Testis (tissue), 3 donors: Measurements from ENCODE around the gene FAM163B. TPM values are rescaled to one million over a fixed set of nuclear protein-coding genes. Genes with fewer than 3 reads are reported as not detected.

ENCODE experiments used
- DNase-seq: peaks from one replicate; pipeline ENCODE4 v3.0.0-alpha.2; 2019
- H3K27ac ChIP-seq, 2 donors: fragments of 200-600 bp; sonication (generic); one replicate each; pipeline ENCODE4 v1.5.1; 2019
- H3K27me3 ChIP-seq: fragments of 200-600 bp; sonication (generic); one replicate; pipeline ENCODE4 v1.5.1; 2019
- H3K36me3 ChIP-seq: fragments of 200-600 bp; sonication (generic); one replicate; pipeline ENCODE4 v1.5.1; 2017; ENCODE audit warnings: low read depth; ENCODE audit errors: missing control alignments
- H3K4me1 ChIP-seq: fragments of 200-600 bp; sonication (generic); one replicate; pipeline ENCODE4 v1.5.1; 2019
- H3K4me3 ChIP-seq, 2 donors: fragments of 200-600 bp; sonication (generic); one replicate each; pipeline ENCODE4 v1.5.1; 2017 to 2019
- H3K9me3 ChIP-seq: fragments of 200-600 bp; sonication (generic); one replicate; pipeline ENCODE4 v1.5.1; 2017
- POLR2A ChIP-seq: fragments of 450-650 bp; IDR thresholded peaks from one replicate; pipeline ENCODE4 v1.6.1; 2017; ENCODE audit warnings: antibody characterized with exemption, mild to moderate bottlenecking, moderate library complexity
- WGBS, 2 donors: methylation state at CpG; one replicate each; pipeline ENCODE4 v1.1.5; 2018; 5-methylcytosine and 5-hydroxymethylcytosine counted together
- intact Hi-C: fragments of 100-400 bp; cut with DNase I; formaldehyde crosslinking; loops from one replicate; pipeline ENCODE4 v1.15.1; 2023; ENCODE audit warnings: low total_unique reads
- polyA plus RNA-seq: library from polyadenylated mRNA; stranded (reverse); fragments of 350-450 nt; fragmentation: Illumina TruSeq; extraction: RNeasy Lipid Tissue Mini Kit (QIAGEN cat#74804); gene quantifications from one replicate; pipeline ENCODE4 v1.2.3, GENCODE V29; 2014; ENCODE audit warnings: low read depth, low replicate concordance; ENCODE audit not compliant: insufficient read depth
- total RNA-seq, 2 donors: library from RNA; depleted of rRNA; stranded (reverse); fragments of >200 nt; gene quantifications; one replicate each; pipeline ENCODE4 v1.2.3, GENCODE V29; 2016
- TF ChIP-seq, protein P1 (sequence below), 3 experiments: fragments of 450-650 bp in 2 of 3; fragments of 200-600 bp in 1 of 3; sonication (generic) in 1 of 3; IDR thresholded peaks; one replicate each; pipeline ENCODE4 v1.5.1; 2016 to 2019; ENCODE audit warnings: antibody characterized with exemption in 3 of 3, mild to moderate bottlenecking in 2 of 3, moderate library complexity in 1 of 3

Gene FAM163B
- total and polyA plus RNA-seq, 3 donors from 2014 or later: 2.2 to 3.8 (median 2.8) TPM

DNA sequence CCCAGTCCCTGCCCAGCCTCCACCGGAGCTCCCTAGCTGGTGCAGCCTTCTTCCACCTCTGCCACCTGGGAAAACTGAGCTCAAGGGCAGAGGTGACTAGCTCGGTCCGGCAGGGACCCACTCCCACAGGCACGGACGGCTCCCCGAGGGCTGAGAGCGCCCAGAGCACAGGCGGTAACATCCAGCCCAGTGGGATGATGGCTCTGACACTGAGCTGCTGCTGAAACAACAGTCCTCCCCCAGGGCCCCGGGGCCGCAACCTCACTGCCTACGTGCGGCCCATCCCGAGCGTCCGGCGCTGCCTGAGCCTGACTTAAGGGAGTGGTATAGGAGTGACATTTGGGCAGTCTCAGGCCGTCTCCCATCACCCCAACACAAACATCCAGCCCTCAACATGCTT lies 3.7 kb downstream of the FAM163B start:
- WGBS, 2 donors: 89 to 95% methylated on average over 4 to 17 of the region's 17 CpGs
- no peak for DNase-seq
- H3K36me3 ChIP-seq: no peaks in the 10 kb centered on the region
- no peak overlapping the region for H3K27ac ChIP-seq
- peaks cover 2% of the 10 kb centered on the region for H3K4me1 ChIP-seq
- H3K4me3 ChIP-seq: no peak overlapping the region
- intact Hi-C loops: no loop called here
- TF ChIP-seq POLR2A: no peak
- TF ChIP-seq, protein P1, sequence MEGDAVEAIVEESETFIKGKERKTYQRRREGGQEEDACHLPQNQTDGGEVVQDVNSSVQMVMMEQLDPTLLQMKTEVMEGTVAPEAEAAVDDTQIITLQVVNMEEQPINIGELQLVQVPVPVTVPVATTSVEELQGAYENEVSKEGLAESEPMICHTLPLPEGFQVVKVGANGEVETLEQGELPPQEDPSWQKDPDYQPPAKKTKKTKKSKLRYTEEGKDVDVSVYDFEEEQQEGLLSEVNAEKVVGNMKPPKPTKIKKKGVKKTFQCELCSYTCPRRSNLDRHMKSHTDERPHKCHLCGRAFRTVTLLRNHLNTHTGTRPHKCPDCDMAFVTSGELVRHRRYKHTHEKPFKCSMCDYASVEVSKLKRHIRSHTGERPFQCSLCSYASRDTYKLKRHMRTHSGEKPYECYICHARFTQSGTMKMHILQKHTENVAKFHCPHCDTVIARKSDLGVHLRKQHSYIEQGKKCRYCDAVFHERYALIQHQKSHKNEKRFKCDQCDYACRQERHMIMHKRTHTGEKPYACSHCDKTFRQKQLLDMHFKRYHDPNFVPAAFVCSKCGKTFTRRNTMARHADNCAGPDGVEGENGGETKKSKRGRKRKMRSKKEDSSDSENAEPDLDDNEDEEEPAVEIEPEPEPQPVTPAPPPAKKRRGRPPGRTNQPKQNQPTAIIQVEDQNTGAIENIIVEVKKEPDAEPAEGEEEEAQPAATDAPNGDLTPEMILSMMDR (IDR thresholded peaks at IDR 0.05): no peak
- no peaks in the 10 kb centered on the region for H3K9me3 ChIP-seq
- no peaks in the 10 kb centered on the region for H3K27me3 ChIP-seq

DNA sequence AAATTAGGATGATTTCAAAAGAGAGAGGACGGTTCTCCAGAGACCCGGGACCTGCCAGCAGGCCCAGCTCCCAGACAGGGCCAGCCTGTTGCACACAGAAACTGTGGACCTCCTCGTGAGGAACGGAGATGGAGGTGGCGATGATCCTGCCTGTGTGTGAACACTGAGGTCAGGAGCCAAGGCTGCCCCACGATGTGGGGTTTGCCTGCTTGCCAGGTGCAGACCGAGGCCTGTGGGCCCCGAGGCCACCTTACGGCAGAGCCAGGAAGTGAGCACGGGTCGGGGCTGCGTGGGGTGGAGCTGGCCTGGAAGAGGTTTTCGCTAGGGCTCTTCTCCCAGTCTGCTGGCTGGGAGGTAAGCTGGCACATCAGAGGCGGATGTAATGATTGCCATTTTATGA lies 4.3 kb downstream of the FAM163B start:
- DNase-seq: no peak
- TF ChIP-seq, protein P1 (IDR thresholded peaks at IDR 0.05): no peak
- TF ChIP-seq POLR2A: no peak
- no peaks in the 10 kb centered on the region for H3K27me3 ChIP-seq
- no peaks in the 10 kb centered on the region for H3K36me3 ChIP-seq
- intact Hi-C loops: no loop called here
- H3K4me3 ChIP-seq: no peak overlapping the region
- H3K9me3 ChIP-seq: no peaks in the 10 kb centered on the region
- H3K4me1 ChIP-seq: peaks cover 2% of the 10 kb centered on the region
- H3K27ac ChIP-seq: no peak overlapping the region
- 69% methylated on average over 13 to 14 of the region's 14 CpGs for WGBS, 2 donors

DNA sequence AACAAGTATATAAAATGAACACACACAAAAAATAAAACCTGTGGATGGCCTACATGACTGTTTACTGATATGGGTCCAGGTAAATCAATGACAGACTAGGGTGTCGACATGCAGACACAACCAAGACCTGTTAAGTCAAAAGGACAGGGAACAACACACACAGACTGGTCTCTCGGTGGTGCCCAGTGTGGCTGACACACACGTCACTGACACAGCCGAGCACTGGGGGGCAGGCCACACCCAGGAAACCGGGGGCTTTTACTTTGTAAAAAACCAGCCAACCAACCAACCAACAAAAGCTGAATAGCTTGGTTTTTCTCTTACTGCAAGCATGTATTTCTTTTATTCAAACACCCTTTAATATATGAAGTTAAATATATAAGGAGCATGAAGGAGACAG lies 5.0 kb downstream of the FAM163B start:
- no peak for DNase-seq
- intact Hi-C loops: no loop called here
- Histone ChIP-seq H3K4me3 (no peak overlapping the region), H3K9me3 (no peaks in the 10 kb centered on the region), H3K36me3 (no peaks in the 10 kb centered on the region), H3K27ac (no peak overlapping the region), H3K27me3 (no peaks in the 10 kb centered on the region), H3K4me1 (no peaks in the 10 kb centered on the region)
- TF ChIP-seq, protein P1 (IDR thresholded peaks at IDR 0.05): no peak
- TF ChIP-seq POLR2A: no peak
- 64 to 71% methylated on average over 5 of the region's 5 CpGs for WGBS, 2 donors

DNA sequence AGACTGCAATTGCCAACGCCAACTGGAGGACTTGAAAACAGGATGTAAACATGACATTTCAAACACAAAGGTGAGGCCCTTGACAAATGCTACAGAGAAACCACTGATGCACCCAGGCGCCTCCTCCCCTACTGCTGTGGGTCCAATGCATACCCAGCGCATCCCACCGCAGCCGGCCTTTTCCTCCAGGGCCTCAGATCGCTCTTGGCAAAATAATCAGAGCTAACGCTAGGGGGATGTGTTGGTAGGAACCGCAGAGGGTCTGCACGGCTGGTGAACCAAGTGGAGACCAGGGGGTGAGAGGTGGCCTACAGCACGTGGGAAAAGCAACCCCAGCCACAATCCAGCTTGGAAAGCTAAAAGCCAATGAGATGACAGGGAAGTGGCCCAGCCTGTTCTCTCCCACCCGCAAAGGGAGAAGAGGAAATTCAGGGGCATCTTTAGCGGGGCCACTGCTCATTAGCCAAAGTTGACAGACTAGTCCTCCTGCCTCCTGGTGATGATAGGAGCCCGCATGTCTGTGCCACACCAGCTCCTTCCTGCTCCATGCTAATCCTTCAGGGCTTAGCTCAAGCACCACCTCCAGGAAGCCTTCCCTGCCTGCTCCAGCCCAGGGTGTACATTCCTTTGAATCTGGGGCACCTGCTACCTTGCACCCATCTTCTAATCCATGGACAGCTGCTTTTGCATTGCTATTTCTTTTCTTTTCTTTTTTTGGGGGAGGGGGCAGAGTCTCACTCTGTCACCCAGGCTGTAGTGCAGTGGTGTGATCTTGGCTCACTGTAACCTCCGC lies 5.9 kb downstream of the FAM163B start:
- no peaks in the 10 kb centered on the region for H3K27me3 ChIP-seq

More for the DNA sequence above, 5.9 kb downstream of the FAM163B start:
- Histone ChIP-seq H3K27ac (no peak overlapping the region), H3K36me3 (no peaks in the 10 kb centered on the region), H3K4me1 (no peaks in the 10 kb centered on the region), H3K4me3 (no peak overlapping the region), H3K9me3 (no peaks in the 10 kb centered on the region)
- intact Hi-C loops: no loop called here
- WGBS, 2 donors: 73 to 79% methylated on average over 12 to 14 of the region's 14 CpGs
- DNase-seq: no peak
- TF ChIP-seq, protein P1 (IDR thresholded peaks at IDR 0.05): no peak
- TF ChIP-seq POLR2A: no peak
